PC-9 (cell line): ENCODE data around the gene PGRMC1. TPM values are rescaled to one million over a fixed set of nuclear protein-coding genes. Genes with fewer than 3 reads are reported as not detected.
"Not testable (repeated sequence)": the region's sequence is repeated elsewhere in the genome, so short reads cannot be mapped to it uniquely, and the experiment has no call there.

Source experiments
- BruUV-seq: library from RNA; stranded (reverse); fragments of 400-500 nt; replicated peaks from 2 replicates; lab custom pipeline; 2021; lab: Mats Ljungman, UMichigan
- CTCF ChIA-PET: fragments of 300-600 bp; sonication (Branson Sonifier 250); formaldehyde crosslinking; loops from one replicate; lab custom pipeline; 2022; ENCODE audit warnings: antibody characterized with exemption; lab: Charles Lee
- POLR2A ChIA-PET: fragments of 300-600 bp; sonication (Branson Sonifier 250); formaldehyde crosslinking; loops from one replicate; lab custom pipeline; 2022; ENCODE audit warnings: antibody characterized with exemption; ENCODE audit not compliant: unreplicated experiment; lab: Charles Lee
- DNase-seq, 2 experiments: peaks; one replicate each; pipeline versions ENCODE4 v3.0.0 to v3.0.0-alpha.2; 2015 to 2022; ENCODE audit warnings: mixed read lengths in 1 of 2
- H2AFZ ChIP-seq: fragments of 200-600 bp; sonication (generic); 2 replicates; pipeline ENCODE4 v1.8.1; 2017; ENCODE audit warnings: antibody characterized with exemption
- H3F3A ChIP-seq: fragments of 200-600 bp; sonication (generic); 2 replicates; pipeline ENCODE4 v1.8.1; 2017; ENCODE audit warnings: antibody characterized with exemption, mild to moderate bottlenecking, low read depth; ENCODE audit not compliant: insufficient read depth
- H3K27ac ChIP-seq: fragments of 200-600 bp; sonication (generic); 2 replicates; pipeline ENCODE4 v1.6.1; 2016; ENCODE audit warnings: mixed run types
- H3K27me3 ChIP-seq: fragments of 200-600 bp; sonication (generic); 2 replicates; pipeline ENCODE4 v1.6.1; 2016; ENCODE audit warnings: low read depth, mixed run types; ENCODE audit not compliant: insufficient read depth
- H3K36me3 ChIP-seq: fragments of 200-600 bp; sonication (generic); 2 replicates; pipeline ENCODE4 v1.6.1; 2016; ENCODE audit warnings: low read depth, mixed run types
- H3K4me1 ChIP-seq: fragments of 200-600 bp; sonication (generic); replicated peaks from 2 replicates; pipeline ENCODE4 v1.6.1; 2016; ENCODE audit warnings: mixed run types; ENCODE audit not compliant: insufficient read depth
- H3K4me2 ChIP-seq: fragments of 200-600 bp; sonication (generic); 2 replicates; pipeline ENCODE4 v1.6.1; 2017; ENCODE audit warnings: mixed run types
- H3K4me3 ChIP-seq: fragments of 200-600 bp; sonication (generic); 2 replicates; pipeline ENCODE4 v1.6.1; 2016; ENCODE audit warnings: mixed run types
- H3K79me2 ChIP-seq: fragments of 200-600 bp; sonication (generic); 2 replicates; pipeline ENCODE4 v1.6.1; 2017; ENCODE audit warnings: low read depth, mixed run types
- H3K9me2 ChIP-seq: fragments of 200-600 bp; sonication (generic); 2 replicates; pipeline ENCODE4 v1.8.1; 2017; ENCODE audit warnings: mild to moderate bottlenecking; ENCODE audit not compliant: insufficient read depth
- H3K9me3 ChIP-seq: fragments of 200-600 bp; sonication (generic); 2 replicates; pipeline ENCODE4 v1.8.1; 2016; ENCODE audit warnings: low read depth; ENCODE audit not compliant: insufficient read depth
- H4K20me1 ChIP-seq: fragments of 200-600 bp; sonication (generic); 2 replicates; pipeline ENCODE4 v1.8.1; 2017; ENCODE audit not compliant: insufficient read depth
- CTCF ChIP-seq: fragments of 200-600 bp; sonication (generic); conservative IDR thresholded peaks from 2 replicates; pipeline ENCODE4 v1.6.1; 2017; ENCODE audit warnings: mixed run types, antibody characterized with exemption, mild to moderate bottlenecking, moderate library complexity
- EZH2 ChIP-seq: fragments of 200-600 bp; sonication (generic); IDR thresholded peaks from 2 replicates; pipeline ENCODE4 v1.8.0; 2017; ENCODE audit warnings: antibody characterized with exemption, low read depth
- intact Hi-C: fragments of 100-400 bp; cut with micrococcal nuclease; formaldehyde crosslinking; loops from one replicate; pipeline ENCODE4 v1.10.0; 2022; ENCODE audit not compliant: unreplicated experiment
- total RNA-seq: library from RNA; stranded (reverse); gene quantifications from 2 replicates; pipeline ENCODE4 v1.2.3, GENCODE V29; 2021

The PGRMC1 gene
- total RNA-seq, 1 experiment from 2014 or later: 204 TPM

- Histone ChIP-seq H3K9me3 (no peaks in the 10 kb centered on the region), H2AFZ (no peak overlapping the region), H3K27me3 (no peaks in the 10 kb centered on the region), H3K27ac (no peak overlapping the region), H3K4me2 (no peak overlapping the region), H4K20me1 (no peaks in the 10 kb centered on the region), H3K79me2 (no peaks in the 10 kb centered on the region), H3K9me2 (no peaks in the 10 kb centered on the region), H3K36me3 (no peaks in the 10 kb centered on the region), H3K4me3 (no peak overlapping the region), H3K4me1 (no peaks in the 10 kb centered on the region), H3F3A (no peaks in the 10 kb centered on the region)
- ChIA-PET CTCF (no interaction called here), POLR2A (no interaction called here)
- no peak for TF ChIP-seq EZH2
- TF ChIP-seq CTCF: no peak
- no TSS peak for BruUV-seq
- intact Hi-C loops: loop anchor here (5.0 kb wide), 2 partner anchors 122 to 177 kb away; partner anchors contain the start of gene SLC25A5
- no peak for DNase-seq
These were observed 54.4 kb downstream of the PGRMC1 start for GRCh38 chrX:119290476-119290875.

GRCh38 chrX:119291246-119291645, 55.2 kb downstream of the PGRMC1 start:
- H3K9me2 ChIP-seq, H2AFZ ChIP-seq, H3K4me1 ChIP-seq, DNase-seq, H3K4me3 ChIP-seq, H3F3A ChIP-seq, H3K79me2 ChIP-seq, BruUV-seq, POLR2A ChIA-PET, H4K20me1 ChIP-seq, CTCF ChIA-PET, H3K27ac ChIP-seq, H3K27me3 ChIP-seq, H3K9me3 ChIP-seq, H3K4me2 ChIP-seq, H3K36me3 ChIP-seq: not testable (repeated sequence)
- intact Hi-C loops: loop anchor here (5.0 kb wide), 2 partner anchors 121 to 176 kb away; partner anchors contain the start of gene SLC25A5

- no peaks in the 10 kb centered on the region for H3K79me2 ChIP-seq
- no peak for DNase-seq
- H2AFZ ChIP-seq: no peak overlapping the region
- H3K4me2 ChIP-seq: no peak overlapping the region
- BruUV-seq: no TSS peak
- no peaks in the 10 kb centered on the region for H3K9me2 ChIP-seq
- TF ChIP-seq EZH2 (no peak), CTCF (peak; percentile 56)
- H3K27ac ChIP-seq: no peak overlapping the region
- H3K4me3 ChIP-seq: no peak overlapping the region
- H3K36me3 ChIP-seq: no peaks in the 10 kb centered on the region
- ChIA-PET CTCF (interaction anchor here (0.7 kb wide), 1 partner anchor 33 kb away, joined by 4 read pairs; no protein-coding TSS in a partner anchor), POLR2A (no interaction called here)
- intact Hi-C loops: loop anchor here (2.0 to 5.0 kb wide), 3 partner anchors 120 to 220 kb away; partner anchors contain the start of gene SLC25A5
- no peaks in the 10 kb centered on the region for H3K4me1 ChIP-seq
- H3K9me3 ChIP-seq: no peaks in the 10 kb centered on the region
- no peaks in the 10 kb centered on the region for H3K27me3 ChIP-seq
- H3F3A ChIP-seq: no peaks in the 10 kb centered on the region
- no peaks in the 10 kb centered on the region for H4K20me1 ChIP-seq
These were observed 56.4 kb downstream of the PGRMC1 start for GRCh38 chrX:119292445-119292844.

Other genes with a start within 250 kb of the PGRMC1 start
- not detected in 2 replicates for gene CT47C1, start 163.3 kb upstream of the PGRMC1 start, total RNA-seq
- gene KIAA1210, start 108.5 kb upstream of the PGRMC1 start, total RNA-seq: not detected in 2 replicates
- gene SLC25A43, start 163.1 kb downstream of the PGRMC1 start, total RNA-seq: 38.4 and 42.3 TPM in 2 replicates
- gene SLC25A5, start 232.2 kb downstream of the PGRMC1 start, total RNA-seq: 714 and 807 TPM in 2 replicates